HepG2 (cell line): ENCODE data around the gene HOXC11.

Source experiments
- CBFB ChIP-seq: sonication (generic); formaldehyde crosslinking; IDR thresholded peaks from 2 replicates; pipeline ENCODE4 v1.4.0; 2020; ENCODE audit warnings: missing genetic modification reagents
- CERS6 ChIP-seq: sonication (generic); formaldehyde crosslinking; IDR thresholded peaks from 2 replicates; pipeline ENCODE4 v1.5.0; 2020; ENCODE audit warnings: missing genetic modification reagents
- CTCF ChIP-seq: sonication (generic); formaldehyde crosslinking; IDR thresholded peaks from 2 replicates; pipeline ENCODE4 v1.5.0; 2020; ENCODE audit warnings: mild to moderate bottlenecking, missing genetic modification reagents, moderate library complexity
- MAX ChIP-seq: IDR thresholded peaks from 2 replicates; pipeline ENCODE4 v1.6.1; 2012; ENCODE audit warnings: inconsistent platforms
- RBM22 ChIP-seq: fragments of 200-400 bp; formaldehyde crosslinking; optimal IDR thresholded peaks from 2 replicates; pipeline ENCODE3; 2017; ENCODE audit warnings: mild to moderate bottlenecking, low read length, moderate library complexity
- TF ChIP-seq, protein P1 (sequence below): sonication (generic); formaldehyde crosslinking; IDR thresholded peaks from 2 replicates; pipeline ENCODE4 v1.9.0; 2022; ENCODE audit warnings: missing genetic modification reagents, mild to moderate bottlenecking, borderline replicate concordance

GRCh38 chr12:54020591-54021405, 47.9 kb downstream of the HOXC11 start:
- TF ChIP-seq CTCF (CRISPR knock-in tag) (no peak), CERS6 (CRISPR knock-in tag) (no peak), CBFB (CRISPR knock-in tag) (no peak), RBM22 (no peak), MAX (no peak)
- TF ChIP-seq, protein P1, sequence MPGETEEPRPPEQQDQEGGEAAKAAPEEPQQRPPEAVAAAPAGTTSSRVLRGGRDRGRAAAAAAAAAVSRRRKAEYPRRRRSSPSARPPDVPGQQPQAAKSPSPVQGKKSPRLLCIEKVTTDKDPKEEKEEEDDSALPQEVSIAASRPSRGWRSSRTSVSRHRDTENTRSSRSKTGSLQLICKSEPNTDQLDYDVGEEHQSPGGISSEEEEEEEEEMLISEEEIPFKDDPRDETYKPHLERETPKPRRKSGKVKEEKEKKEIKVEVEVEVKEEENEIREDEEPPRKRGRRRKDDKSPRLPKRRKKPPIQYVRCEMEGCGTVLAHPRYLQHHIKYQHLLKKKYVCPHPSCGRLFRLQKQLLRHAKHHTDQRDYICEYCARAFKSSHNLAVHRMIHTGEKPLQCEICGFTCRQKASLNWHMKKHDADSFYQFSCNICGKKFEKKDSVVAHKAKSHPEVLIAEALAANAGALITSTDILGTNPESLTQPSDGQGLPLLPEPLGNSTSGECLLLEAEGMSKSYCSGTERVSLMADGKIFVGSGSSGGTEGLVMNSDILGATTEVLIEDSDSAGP (CRISPR knock-in tag), result no peak
